IMR-90 (cell line): ENCODE results near the gene MICAL1. TPM values are rescaled to one million over a fixed set of nuclear protein-coding genes. Genes with fewer than 3 reads are reported as not detected.

Source experiments
- ATAC-seq: fragments of 200-7000 bp; cut with Tn5 transposase; 2 replicates; pipeline ENCODE4 v1.9.1; 2020; ENCODE audit warnings: low read depth, mild to moderate bottlenecking, moderate library complexity
- BruUV-seq: library from RNA; stranded (reverse); fragments of 400-500 nt; replicated peaks from 2 replicates; lab custom pipeline; 2021; lab: Mats Ljungman, UMichigan
- CTCF ChIA-PET: fragments of 300-600 bp; formaldehyde crosslinking; extraction: SDS; loops from one replicate; lab custom pipeline; 2021; ENCODE audit warnings: antibody characterized with exemption; lab: Yijun Ruan, JAX
- POLR2A ChIA-PET: fragments of 300-600 bp; sonication (Branson Sonifier 250); formaldehyde crosslinking; loops from one replicate; lab custom pipeline; 2022; ENCODE audit warnings: antibody characterized with exemption; ENCODE audit not compliant: unreplicated experiment; lab: Charles Lee
- DNase-seq: peaks from one replicate; pipeline ENCODE4 v3.0.0; 2013
- H2AFZ ChIP-seq: replicated peaks from 2 replicates; pipeline ENCODE3; 2013; ENCODE audit warnings: low read length, mild to moderate bottlenecking; ENCODE audit not compliant: poor library complexity
- H2AK5ac ChIP-seq: 2 replicates; pipeline ENCODE4 v1.6.1; 2013; ENCODE audit warnings: low read depth, low read length, inconsistent platforms
- H2AK9ac ChIP-seq: replicated peaks from 2 replicates; pipeline ENCODE3; 2013; ENCODE audit warnings: mild to moderate bottlenecking, low read depth, low read length, moderate library complexity; ENCODE audit not compliant: poor library complexity
- H2BK120ac ChIP-seq: 2 replicates; pipeline ENCODE4 v1.6.1; 2013; ENCODE audit warnings: low read depth, low read length, inconsistent platforms
- H2BK15ac ChIP-seq: 3 replicates; pipeline ENCODE4 v1.6.1; 2013; ENCODE audit warnings: low read depth, low read length, inconsistent platforms
- H2BK20ac ChIP-seq: 2 replicates; pipeline ENCODE4 v1.6.1; 2013; ENCODE audit warnings: low read depth, mild to moderate bottlenecking, inconsistent platforms, low read length, moderate library complexity
- H2BK5ac ChIP-seq: 2 replicates; pipeline ENCODE4 v1.6.1; 2013; ENCODE audit warnings: mild to moderate bottlenecking, low read depth, low read length, inconsistent platforms; ENCODE audit not compliant: poor library complexity, severe bottlenecking
- H3K14ac ChIP-seq: replicated peaks from 2 replicates; pipeline ENCODE4 v1.6.1; 2013; ENCODE audit warnings: low read depth, low read length, inconsistent platforms
- H3K18ac ChIP-seq: 2 replicates; pipeline ENCODE4 v1.6.1; 2013; ENCODE audit warnings: low read depth, low read length, control low read depth
- H3K23ac ChIP-seq: 2 replicates; pipeline ENCODE4 v1.6.1; 2013; ENCODE audit warnings: low read depth, low read length, inconsistent platforms
- H3K27ac ChIP-seq: 2 replicates; pipeline ENCODE4 v1.5.1; 2013; ENCODE audit warnings: mild to moderate bottlenecking, control low read depth, low read length; ENCODE audit not compliant: insufficient read depth
- H3K27me3 ChIP-seq: 2 replicates; pipeline ENCODE4 v1.6.1; 2013; ENCODE audit warnings: low read length; ENCODE audit not compliant: control insufficient read depth, insufficient read depth
- H3K36me3 ChIP-seq: 2 replicates; pipeline ENCODE4 v1.6.1; 2013; ENCODE audit warnings: low read length, mixed read lengths; ENCODE audit not compliant: control insufficient read depth, insufficient read depth
- H3K4ac ChIP-seq: 2 replicates; pipeline ENCODE4 v1.6.1; 2013; ENCODE audit warnings: low read depth, low read length, inconsistent platforms
- H3K4me1 ChIP-seq: 2 replicates; pipeline ENCODE4 v1.6.1; 2013; ENCODE audit warnings: low read length, mixed read lengths; ENCODE audit not compliant: control insufficient read depth, insufficient read depth
- H3K4me2 ChIP-seq: 2 replicates; pipeline ENCODE4 v1.6.1; 2013; ENCODE audit warnings: low read depth, mild to moderate bottlenecking, control low read depth, low read length, moderate library complexity
- H3K4me3 ChIP-seq: 2 replicates; pipeline ENCODE4 v1.5.1; 2013; ENCODE audit warnings: low read depth, mild to moderate bottlenecking, control low read depth, low read length, moderate library complexity; ENCODE audit not compliant: insufficient read depth
- H3K56ac ChIP-seq: 2 replicates; pipeline ENCODE4 v1.6.1; 2013; ENCODE audit warnings: low read length, inconsistent platforms; ENCODE audit not compliant: insufficient read depth; ENCODE audit errors: extremely low read depth
- H3K79me1 ChIP-seq, 2 experiments: 2 replicates each; pipeline ENCODE4 v1.6.1; 2013; ENCODE audit warnings: low read length in 2 of 2, inconsistent platforms in 1 of 2, low read depth in 1 of 2
- H3K9ac ChIP-seq: 2 replicates; pipeline ENCODE4 v1.6.1; 2013; ENCODE audit warnings: low read depth, low read length, control low read depth
- H3K9me1 ChIP-seq: 2 replicates; pipeline ENCODE4 v1.6.1; 2013; ENCODE audit warnings: low read length, inconsistent platforms; ENCODE audit not compliant: insufficient read depth
- H3K9me3 ChIP-seq: 2 replicates; pipeline ENCODE4 v1.6.1; 2013; ENCODE audit warnings: low read length; ENCODE audit not compliant: control insufficient read depth, insufficient read depth
- H4K20me1 ChIP-seq: 2 replicates; pipeline ENCODE4 v1.6.1; 2013; ENCODE audit warnings: low read length, inconsistent platforms; ENCODE audit not compliant: insufficient read depth
- H4K5ac ChIP-seq: 2 replicates; pipeline ENCODE4 v1.6.1; 2013; ENCODE audit warnings: mild to moderate bottlenecking, low read depth, low read length, control low read depth
- H4K8ac ChIP-seq, 2 experiments: 2 replicates each; pipeline ENCODE4 v1.6.1; 2013; ENCODE audit warnings: low read depth in 2 of 2, low read length in 2 of 2, control low read depth in 1 of 2, inconsistent platforms in 1 of 2
- H4K91ac ChIP-seq: 2 replicates; pipeline ENCODE4 v1.6.1; 2013; ENCODE audit warnings: low read depth, low read length, inconsistent platforms; ENCODE audit not compliant: insufficient read depth
- CEBPB ChIP-seq: IDR thresholded peaks from 2 replicates; pipeline ENCODE4 v1.6.1; 2012; ENCODE audit warnings: low read depth, low read length, improper control_type of control experiment
- NFE2L2 ChIP-seq: fragments of 150-350 bp; IDR thresholded peaks from 2 replicates; pipeline ENCODE4 v1.6.1; 2016; ENCODE audit warnings: low read depth, mild to moderate bottlenecking, low read length
- POLR2A ChIP-seq: IDR thresholded peaks from 2 replicates; pipeline ENCODE4 v1.6.1; 2012; ENCODE audit warnings: mild to moderate bottlenecking, low read depth, low read length
- RCOR1 ChIP-seq: IDR thresholded peaks from 2 replicates; pipeline ENCODE4 v1.6.1; 2012; ENCODE audit warnings: mild to moderate bottlenecking, low read length, improper control_type of control experiment; ENCODE audit not compliant: insufficient replicate concordance
- SMC3 ChIP-seq: fragments of 150-350 bp; IDR thresholded peaks from 2 replicates; pipeline ENCODE4 v1.6.1; 2016; ENCODE audit warnings: low read depth, mild to moderate bottlenecking, antibody characterized with exemption, low read length, moderate library complexity
- WGBS, 2 experiments: methylation state at CpG; one replicate each; pipeline versions ENCODE4 v1.1.5 to v1.1.7; 2013; ENCODE audit warnings: missing lambda C conversion rate in 2 of 2; ENCODE audit not compliant: insufficient read length in 1 of 2; ENCODE audit errors: extremely low coverage in 2 of 2; 5-methylcytosine and 5-hydroxymethylcytosine counted together
- dilution Hi-C: fragments of 300-500 bp; cut with HindIII; formaldehyde crosslinking; loops from one replicate; pipeline ENCODE4 v1.14.3; 2018; ENCODE audit warnings: low sequenced_read_pairs; ENCODE audit not compliant: unreplicated experiment
- in situ Hi-C: fragments of 300-500 bp; cut with MboI; formaldehyde crosslinking; loops from 3 replicates; pipeline ENCODE4 v1.14.3; 2019; ENCODE audit warnings: low sequenced_read_pairs, inconsistent platforms, mixed read lengths
- intact Hi-C: fragments of 100-400 bp; cut with micrococcal nuclease; formaldehyde crosslinking; loops from 2 replicates; pipeline ENCODE4 v1.10.0; 2022
- polyA plus RNA-seq, 3 experiments: library from polyadenylated mRNA; depleted of rRNA; stranded (reverse); fragments of >200 nt; gene quantifications; 2 replicates each; pipeline ENCODE4 v1.2.3, GENCODE V29; 2012; ENCODE audit warnings: low replicate concordance in 1 of 3
- total RNA-seq: library from RNA; depleted of rRNA; stranded (reverse); fragments of >200 nt; gene quantifications from 2 replicates; pipeline ENCODE4 v1.2.3, GENCODE V29; 2012

Gene MICAL1
- total and polyA plus RNA-seq, 2 of the 4 experiments (the other 2 are of a cell fraction): 30.5 to 57.1 TPM

DNA sequence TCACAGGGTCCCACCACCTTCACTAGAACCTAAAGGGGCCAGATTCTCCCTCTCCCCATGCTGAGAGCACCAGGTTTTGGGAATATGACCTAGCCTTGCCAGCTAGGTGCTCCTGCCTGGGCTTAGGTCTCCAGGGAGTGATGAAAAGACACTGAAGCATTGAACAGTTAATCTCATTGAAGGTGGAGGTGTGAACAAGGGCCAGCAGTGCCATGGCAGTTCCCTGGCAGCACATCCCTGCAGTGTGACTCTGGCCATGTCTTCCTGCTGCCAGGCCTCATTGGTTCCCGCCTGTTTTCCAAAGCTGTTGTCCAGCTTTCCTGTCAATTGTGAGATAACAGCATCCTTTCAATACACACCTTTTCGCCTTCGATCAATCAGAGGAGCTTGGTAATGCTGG is 26.1 kb downstream of the MICAL1 start:
- in situ Hi-C loops (no loop called here), dilution Hi-C loops (no loop called here), intact Hi-C loops (no loop called here)
- no peak overlapping the region for H4K8ac ChIP-seq
- H3K9ac ChIP-seq: no peak overlapping the region
- H4K91ac ChIP-seq: no peak overlapping the region
- H2BK15ac ChIP-seq: no peak overlapping the region
- H3K4me1 ChIP-seq: no peaks in the 10 kb centered on the region; the same call in 1 of the 2 replicates
- no peaks in the 10 kb centered on the region for H3K79me1 ChIP-seq
- ChIA-PET POLR2A (no interaction called here), CTCF (interaction anchor here (0.7 kb wide), 1 partner anchor 11 kb away, joined by 4 read pairs; the partner anchor contains the start of genes PPIL6 and SMPD2)
- no peak for ATAC-seq
- H2AK9ac ChIP-seq: no peak overlapping the region
- no peak overlapping the region for H2AK5ac ChIP-seq
- H3K56ac ChIP-seq: no peak overlapping the region
- H3K27me3 ChIP-seq: peaks cover 2% of the 10 kb centered on the region; the same call in 1 of the 2 replicates
- H4K5ac ChIP-seq: no peak overlapping the region
- no peaks in the 10 kb centered on the region for H3K9me1 ChIP-seq
- no peak overlapping the region for H2BK20ac ChIP-seq
- H3K4me3 ChIP-seq: no peak overlapping the region
- no peak for TF ChIP-seq POLR2A
- TF ChIP-seq SMC3: no peak
- TF ChIP-seq RCOR1: no peak
- TF ChIP-seq NFE2L2: no peak
- no peak for TF ChIP-seq CEBPB
- H3K4ac ChIP-seq: no peak overlapping the region
- H3K9me3 ChIP-seq: no peaks in the 10 kb centered on the region
- WGBS, 2 experiments: 80% methylated on average over 3 of the region's 3 CpGs; no CpG with 5 or more reads in 1 of the 2 experiments
- H3K23ac ChIP-seq: no peak overlapping the region
- H2BK5ac ChIP-seq: no peak overlapping the region
- no peak overlapping the region for H2AFZ ChIP-seq
- no peak overlapping the region; the same call in 1 of the 2 replicates for H3K4me2 ChIP-seq
- H3K27ac ChIP-seq: no peak overlapping the region
- H3K18ac ChIP-seq: no peak overlapping the region
- H3K36me3 ChIP-seq: no peaks in the 10 kb centered on the region
- no peak for DNase-seq
- no TSS peak for BruUV-seq
- H4K20me1 ChIP-seq: no peaks in the 10 kb centered on the region
- no peak overlapping the region for H2BK120ac ChIP-seq
- no peak overlapping the region for H3K14ac ChIP-seq
